IMR-90 (cell line): ENCODE measurements around the gene ANO7. TPM values are rescaled to one million over a fixed set of nuclear protein-coding genes. Genes with fewer than 3 reads are reported as not detected.

ENCODE experiments used
- MAFK ChIP-seq: IDR thresholded peaks from 2 replicates; pipeline ENCODE4 v1.6.1; 2012; ENCODE audit warnings: low read depth, low read length, improper control_type of control experiment
- POLR2A ChIP-seq: IDR thresholded peaks from 2 replicates; pipeline ENCODE4 v1.6.1; 2012; ENCODE audit warnings: mild to moderate bottlenecking, low read depth, low read length
- RFX5 ChIP-seq: IDR thresholded peaks from 2 replicates; pipeline ENCODE4 v1.8.0; 2012; ENCODE audit warnings: low read depth, mild to moderate bottlenecking, low read length, moderate library complexity
- polyA plus RNA-seq, 3 experiments: library from polyadenylated mRNA; depleted of rRNA; stranded (reverse); fragments of >200 nt; gene quantifications; 2 replicates each; pipeline ENCODE4 v1.2.3, GENCODE V29; 2012; ENCODE audit warnings: low replicate concordance in 1 of 3
- total RNA-seq: library from RNA; depleted of rRNA; stranded (reverse); fragments of >200 nt; gene quantifications from 2 replicates; pipeline ENCODE4 v1.2.3, GENCODE V29; 2012

ANO7 gene
- total and polyA plus RNA-seq, 2 of the 4 experiments (the other 2 are of a cell fraction), result 0.36 to 3.4 TPM

DNA sequence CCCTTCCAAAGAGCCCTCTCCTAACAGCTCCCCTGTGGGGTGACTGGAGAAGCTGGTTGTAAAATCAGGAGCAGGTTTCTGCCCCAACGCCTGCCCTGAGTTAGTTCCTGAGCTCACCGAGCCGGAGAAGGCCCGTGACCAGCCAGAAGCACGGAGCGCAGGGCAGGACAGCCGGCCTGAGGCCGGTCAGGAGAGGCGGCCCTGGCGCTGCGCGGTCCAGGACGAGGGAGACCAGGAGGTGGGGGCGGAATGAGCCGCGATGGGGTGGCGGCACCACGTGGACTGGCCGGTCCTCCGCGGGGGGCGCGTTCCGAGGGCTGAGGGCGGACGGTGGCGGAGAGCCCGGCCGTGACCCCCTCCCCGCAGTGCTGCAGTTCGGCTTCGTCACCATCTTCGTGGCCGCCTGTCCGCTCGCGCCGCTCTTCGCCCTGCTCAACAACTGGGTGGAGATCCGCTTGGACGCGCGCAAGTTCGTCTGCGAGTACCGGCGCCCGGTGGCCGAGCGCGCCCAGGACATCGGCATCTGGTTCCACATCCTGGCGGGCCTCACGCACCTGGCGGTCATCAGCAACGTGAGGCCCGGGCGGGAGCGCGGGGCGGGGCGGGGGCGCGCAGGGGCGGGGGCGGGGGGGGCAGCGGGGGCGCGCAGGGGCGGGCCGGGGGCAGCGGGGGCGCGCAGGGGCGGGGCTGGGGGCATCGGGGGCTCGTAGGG lies 29.0 kb downstream of the ANO7 start (continued):
- no peak for TF ChIP-seq MAFK
- 0 out of 2 replicates have a peak, but pooled peaks have one; percentile 18 for TF ChIP-seq POLR2A
- no peak for TF ChIP-seq RFX5
